Endothelial cell of umbilical vein (primary cell): Measurements from ENCODE around the gene RAPGEF4.

Experiments used
- CTCF ChIP-seq, 2 donors: IDR thresholded peaks; 1 replicate in 1 of 2; 2 replicates in 1 of 2; pipeline ENCODE4 v1.5.1; 2011; ENCODE audit warnings: low read length in 2 of 2, mild to moderate bottlenecking in 2 of 2, moderate library complexity in 2 of 2, control low read depth in 1 of 2, inconsistent platforms in 1 of 2, low read depth in 1 of 2; ENCODE audit not compliant: insufficient read depth in 1 of 2; ENCODE audit errors: extremely low read depth in 1 of 2
- EZH2 ChIP-seq: IDR thresholded peaks from 2 replicates; pipeline ENCODE4 v1.6.1; 2012; ENCODE audit warnings: borderline replicate concordance, low read depth, mild to moderate bottlenecking, moderate library complexity, low read length, inconsistent platforms; ENCODE audit not compliant: severe bottlenecking
- FOS ChIP-seq: IDR thresholded peaks from 2 replicates; pipeline ENCODE4 v1.6.1; 2011; ENCODE audit warnings: mild to moderate bottlenecking, low read length, moderate library complexity, borderline replicate concordance; ENCODE audit not compliant: insufficient read depth
- GATA2 ChIP-seq: IDR thresholded peaks from 2 replicates; pipeline ENCODE4 v1.7.0; 2011; ENCODE audit warnings: low read depth, mild to moderate bottlenecking, moderate library complexity, mixed read lengths, low read length; ENCODE audit not compliant: insufficient read length, insufficient read depth
- JUN ChIP-seq: IDR thresholded peaks from 2 replicates; pipeline ENCODE4 v1.6.1; 2011; ENCODE audit warnings: borderline replicate concordance, low read depth; ENCODE audit not compliant: insufficient read length, insufficient read depth
- MYC ChIP-seq: IDR thresholded peaks from one replicate; pipeline ENCODE4 v1.6.1; 2011; ENCODE audit warnings: mild to moderate bottlenecking, low read depth, low read length
- POLR2A ChIP-seq: IDR thresholded peaks from 2 replicates; pipeline ENCODE4 v1.6.1; 2012; ENCODE audit warnings: low read depth, mild to moderate bottlenecking, control low read depth, low read length
- POLR2AphosphoS5 ChIP-seq: IDR thresholded peaks from 2 replicates; pipeline ENCODE4 v1.6.1; 2012; ENCODE audit warnings: low read depth, mild to moderate bottlenecking, control low read depth, low read length, moderate library complexity; ENCODE audit not compliant: insufficient read depth
- TF ChIP-seq, protein P1 (sequence below): IDR thresholded peaks from 2 replicates; pipeline ENCODE4 v1.6.1; 2011; ENCODE audit not compliant: insufficient read depth, insufficient read length

DNA sequence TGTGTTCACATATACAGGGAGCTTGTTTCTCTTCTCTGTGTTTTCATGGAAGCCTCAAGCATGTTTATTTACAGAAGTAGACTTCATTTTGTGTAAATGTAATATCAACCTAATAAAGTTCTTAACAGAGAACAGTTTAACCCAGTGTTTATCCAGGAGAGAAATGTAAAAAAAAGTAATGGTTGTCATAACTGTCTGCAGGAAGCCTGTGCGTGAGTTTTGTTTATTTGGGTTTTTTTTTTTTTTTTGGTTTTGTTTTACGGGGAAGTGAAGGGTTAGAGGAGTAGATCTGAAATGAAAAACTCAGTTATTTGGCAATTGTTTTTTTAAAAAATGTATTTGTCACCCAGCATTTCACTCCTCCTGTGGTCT is 124.7 kb downstream of the RAPGEF4 start:
- TF ChIP-seq EZH2: no peak
- no peak for TF ChIP-seq CTCF (IDR thresholded peaks at IDR 0.05; ENCODE audit: extremely low read depth in 1 of 2, insufficient read depth in 1 of 2, low read depth in 1 of 2, low read length in 2 of 2)
- TF ChIP-seq POLR2A: no peak
- TF ChIP-seq, protein P1, sequence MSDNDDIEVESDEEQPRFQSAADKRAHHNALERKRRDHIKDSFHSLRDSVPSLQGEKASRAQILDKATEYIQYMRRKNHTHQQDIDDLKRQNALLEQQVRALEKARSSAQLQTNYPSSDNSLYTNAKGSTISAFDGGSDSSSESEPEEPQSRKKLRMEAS: no peak
- TF ChIP-seq MYC: no peak
- TF ChIP-seq POLR2AphosphoS5: no peak
- TF ChIP-seq FOS: no peak
- TF ChIP-seq JUN: no peak
- no peak for TF ChIP-seq GATA2
